GM10266 (cell line): ENCODE data around the gene HAUS7.

Experiments
- DNase-seq: peaks from one replicate; pipeline ENCODE4 v3.0.0; 2012; ENCODE audit errors: extremely low spot score
- TF ChIP-seq, protein P1 (sequence below): IDR thresholded peaks from 2 replicates; pipeline ENCODE4 v1.5.1; 2012; ENCODE audit warnings: mild to moderate bottlenecking, low read depth; ENCODE audit not compliant: control insufficient read depth, insufficient read depth; ENCODE audit errors: missing control alignments

Gene HAUS7

DNA sequence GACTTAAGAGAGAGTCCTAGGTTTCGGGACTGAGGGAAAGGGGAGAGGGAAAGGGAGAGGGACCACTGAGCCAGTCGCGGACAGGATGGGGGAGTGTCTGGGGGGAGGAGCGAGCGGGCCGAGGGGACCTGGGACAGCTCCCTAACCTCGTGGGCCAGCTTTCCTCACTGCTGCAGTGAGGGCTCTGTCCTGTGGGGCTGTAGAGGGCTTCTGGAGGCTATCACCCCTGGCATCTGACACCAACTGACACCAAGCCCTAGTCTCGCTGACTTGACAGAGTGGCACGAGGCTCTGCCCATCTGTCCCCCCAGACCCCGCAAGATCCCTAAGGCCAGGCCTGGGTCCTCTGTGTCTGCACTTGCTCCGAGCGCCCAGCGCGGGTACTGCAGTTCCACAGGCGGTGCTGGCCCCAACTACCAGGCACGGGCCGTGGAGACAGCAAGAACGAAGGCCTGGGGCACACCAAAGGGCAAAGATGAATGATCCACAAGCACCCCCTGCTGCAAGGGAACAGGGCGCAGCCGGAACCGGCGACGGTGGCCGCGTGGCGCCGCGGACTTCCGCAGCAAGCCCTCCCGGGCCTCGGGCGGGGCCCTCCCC is 465 bp downstream of the HAUS7 start:
- TF ChIP-seq, protein P1, sequence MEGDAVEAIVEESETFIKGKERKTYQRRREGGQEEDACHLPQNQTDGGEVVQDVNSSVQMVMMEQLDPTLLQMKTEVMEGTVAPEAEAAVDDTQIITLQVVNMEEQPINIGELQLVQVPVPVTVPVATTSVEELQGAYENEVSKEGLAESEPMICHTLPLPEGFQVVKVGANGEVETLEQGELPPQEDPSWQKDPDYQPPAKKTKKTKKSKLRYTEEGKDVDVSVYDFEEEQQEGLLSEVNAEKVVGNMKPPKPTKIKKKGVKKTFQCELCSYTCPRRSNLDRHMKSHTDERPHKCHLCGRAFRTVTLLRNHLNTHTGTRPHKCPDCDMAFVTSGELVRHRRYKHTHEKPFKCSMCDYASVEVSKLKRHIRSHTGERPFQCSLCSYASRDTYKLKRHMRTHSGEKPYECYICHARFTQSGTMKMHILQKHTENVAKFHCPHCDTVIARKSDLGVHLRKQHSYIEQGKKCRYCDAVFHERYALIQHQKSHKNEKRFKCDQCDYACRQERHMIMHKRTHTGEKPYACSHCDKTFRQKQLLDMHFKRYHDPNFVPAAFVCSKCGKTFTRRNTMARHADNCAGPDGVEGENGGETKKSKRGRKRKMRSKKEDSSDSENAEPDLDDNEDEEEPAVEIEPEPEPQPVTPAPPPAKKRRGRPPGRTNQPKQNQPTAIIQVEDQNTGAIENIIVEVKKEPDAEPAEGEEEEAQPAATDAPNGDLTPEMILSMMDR: no peak
- DNase-seq: no peak

DNA sequence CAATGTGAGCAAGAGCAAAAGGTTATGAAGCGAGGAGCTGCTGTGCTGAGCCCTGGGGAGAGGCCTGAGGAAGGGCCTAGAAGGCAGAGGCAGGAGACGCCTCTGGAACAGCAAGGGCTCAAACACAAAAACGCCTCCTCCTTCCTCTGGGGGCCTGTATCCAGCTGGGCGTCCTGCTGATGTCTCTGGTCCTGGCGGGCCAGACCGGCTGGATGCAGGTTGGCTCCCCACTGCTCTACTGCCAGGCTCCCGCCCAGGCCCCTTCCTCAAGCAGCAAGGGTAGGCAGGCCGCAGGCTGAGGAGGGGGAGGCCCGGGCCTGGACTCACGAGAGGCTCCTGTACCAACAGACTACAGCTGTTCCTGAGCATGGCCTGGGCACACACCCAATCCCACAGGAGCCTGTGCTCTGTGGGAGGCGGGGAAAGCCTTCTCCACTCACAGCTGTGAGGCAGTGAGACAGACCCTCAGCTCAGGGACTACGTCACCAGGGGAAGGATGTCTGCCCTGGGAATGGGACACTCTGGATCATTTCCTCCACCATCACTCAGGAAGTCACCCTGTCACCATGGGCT is 2.3 kb downstream of the HAUS7 start:
- DNase-seq: no peak
- TF ChIP-seq, protein P1: no peak

DNA sequence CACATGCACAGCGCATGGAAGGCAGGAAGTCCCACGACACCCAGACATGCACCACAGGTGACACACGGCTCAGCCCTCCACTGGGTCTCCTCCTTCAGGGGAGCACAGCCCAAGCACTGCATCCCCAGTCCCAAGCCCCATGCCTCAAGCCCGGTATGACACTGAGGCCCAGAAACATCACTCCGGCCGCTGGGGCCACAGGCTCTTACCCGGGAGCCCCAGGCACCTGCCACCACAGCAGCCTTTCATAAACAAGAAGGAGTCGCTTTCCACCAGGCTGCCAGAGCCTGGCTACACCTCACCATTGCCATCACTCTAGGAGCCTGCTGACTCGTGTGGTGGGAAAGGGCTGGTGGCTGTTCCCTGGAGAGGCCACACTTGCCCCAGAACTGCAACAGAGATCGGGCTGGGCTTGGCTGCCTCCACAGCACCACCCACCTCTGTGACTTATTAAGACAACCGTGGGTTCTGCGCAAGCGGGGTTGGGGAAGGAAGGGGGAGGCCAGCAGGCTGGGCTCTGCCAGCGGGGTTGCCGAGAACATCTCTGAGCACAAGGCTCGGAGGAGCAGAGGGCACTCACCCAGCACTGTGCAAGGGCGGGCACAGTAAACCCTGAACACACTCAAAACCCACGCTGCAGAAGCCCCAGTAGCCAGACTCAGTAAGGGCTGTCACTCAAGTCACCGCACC is 4.5 kb downstream of the HAUS7 start:
- TF ChIP-seq, protein P1: no peak
- no peak for DNase-seq

DNA sequence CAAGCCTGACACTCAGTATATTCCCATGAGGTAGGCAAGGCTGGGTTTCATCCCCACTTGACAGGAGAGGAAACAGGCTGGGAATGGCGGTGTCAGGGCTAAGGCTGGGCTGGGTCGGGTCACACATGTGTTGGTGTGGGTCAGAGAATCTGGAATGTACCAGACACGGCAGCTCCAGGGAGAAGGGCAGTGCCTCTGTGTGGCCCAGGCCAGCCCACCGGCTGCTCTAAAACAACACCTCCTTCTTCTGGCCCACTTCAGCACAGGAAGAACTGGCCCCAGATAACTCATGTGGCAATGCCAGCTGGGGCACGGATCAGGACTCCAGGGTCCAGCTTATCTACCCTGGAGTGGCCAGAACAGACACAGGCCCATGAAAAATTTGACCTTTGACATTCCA is 6.3 kb downstream of the HAUS7 start:
- TF ChIP-seq, protein P1: no peak
- no peak for DNase-seq

DNA sequence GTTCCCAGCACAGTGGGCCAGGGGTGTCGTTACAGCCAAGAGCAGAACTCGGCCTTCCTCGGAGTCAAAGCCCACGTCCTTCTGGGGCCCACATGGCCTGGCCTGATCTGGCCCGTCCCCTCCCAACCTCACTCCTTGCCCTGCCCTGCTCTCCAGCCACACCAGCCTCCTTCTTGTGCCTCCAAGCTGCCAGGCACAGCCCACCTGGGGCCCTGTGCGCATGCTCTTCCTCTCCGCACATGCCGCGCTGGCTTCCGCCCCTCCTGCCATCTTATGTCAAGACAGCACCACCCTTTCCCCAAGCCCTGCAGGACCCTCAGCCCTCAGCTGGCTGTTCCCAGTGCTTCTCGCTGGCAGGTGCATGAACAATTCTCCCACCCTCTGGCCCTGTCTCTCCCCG is 6.8 kb downstream of the HAUS7 start:
- DNase-seq: no peak
- TF ChIP-seq, protein P1: no peak

DNA sequence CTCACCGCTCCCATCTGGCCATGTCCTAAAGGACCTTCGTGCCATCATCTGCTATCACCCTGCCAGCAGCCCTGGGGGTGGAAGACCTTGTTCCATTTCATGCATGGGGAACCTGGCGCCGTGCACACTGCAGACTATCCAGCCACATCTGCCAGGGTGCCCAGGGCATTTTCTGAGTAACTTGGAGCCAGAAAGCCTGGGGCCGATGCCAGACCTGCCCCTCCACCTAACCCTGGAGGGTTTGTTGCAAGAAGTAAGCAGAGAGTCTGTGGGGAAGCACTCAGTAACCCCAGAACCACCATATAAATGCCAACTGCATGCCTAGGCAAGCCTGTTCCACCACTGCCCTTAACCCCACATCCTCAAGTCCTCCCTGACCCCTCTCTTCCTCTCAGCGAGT is 7.3 kb downstream of the HAUS7 start:
- TF ChIP-seq, protein P1: no peak
- no peak for DNase-seq

DNA sequence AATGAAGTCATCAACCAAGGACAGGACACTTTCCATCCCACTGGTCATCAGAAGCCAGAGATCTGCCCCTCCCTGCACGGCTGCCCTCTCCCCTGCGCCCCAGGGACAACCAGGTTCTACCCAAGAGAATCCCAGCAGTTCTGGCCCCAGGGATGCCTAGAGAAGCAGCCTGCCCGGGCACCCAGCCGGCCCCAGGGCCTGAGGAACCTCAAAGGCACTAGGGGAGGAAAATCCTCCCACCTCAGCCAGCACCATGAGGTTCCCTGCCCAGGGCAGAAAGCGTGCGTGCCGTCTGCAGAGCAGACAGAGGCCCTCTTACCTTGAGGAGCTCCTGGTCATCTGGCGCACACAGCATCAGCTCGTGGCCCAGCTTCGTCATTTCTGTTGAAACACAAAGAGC is 8.1 kb downstream of the HAUS7 start:
- TF ChIP-seq, protein P1: no peak
- no peak for DNase-seq
